ENCODE results near the gene MON1B.

The MON1B gene

DNA sequence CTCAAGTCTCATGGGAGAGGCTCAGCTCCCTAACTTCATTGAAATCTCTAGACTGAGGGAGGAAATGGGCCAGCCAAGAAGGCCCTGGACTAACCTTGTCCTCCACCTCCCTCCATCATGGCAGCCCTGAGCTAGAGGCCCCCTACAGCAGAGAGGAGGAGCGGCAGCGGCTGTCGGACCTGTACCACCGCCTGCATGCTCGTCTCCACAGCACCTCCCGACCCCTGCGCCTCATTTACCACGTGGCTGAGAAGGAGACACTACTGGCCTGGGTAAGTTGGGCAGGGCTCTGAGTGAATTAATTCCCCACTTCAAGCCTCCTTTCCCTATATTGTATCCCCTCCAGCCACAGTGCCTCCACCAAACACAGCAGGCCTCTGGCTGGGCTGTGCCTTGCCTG is 4.4 kb downstream of the MON1B start:
- no peak for DNase-seq

DNA sequence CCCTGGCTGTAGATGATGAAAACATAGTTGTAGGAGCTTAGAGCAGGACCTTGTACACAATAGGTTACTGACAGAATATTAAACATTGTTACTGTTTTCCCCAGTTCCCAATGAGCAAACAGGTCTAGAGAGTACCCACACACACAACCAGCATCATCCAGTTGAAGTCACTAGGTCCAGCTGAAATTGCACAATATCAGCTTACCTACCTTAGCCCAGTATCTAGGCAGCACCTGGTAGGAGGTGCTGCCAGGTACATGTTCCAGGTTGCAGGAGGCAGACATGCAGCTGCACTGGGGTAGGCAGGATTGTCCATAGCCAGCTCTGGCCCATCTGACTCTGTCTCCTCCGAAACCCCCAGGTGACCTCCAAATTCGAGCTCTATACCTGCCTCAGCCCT is 6.8 kb downstream of the MON1B start:
- DNase-seq, result no peak

DNA sequence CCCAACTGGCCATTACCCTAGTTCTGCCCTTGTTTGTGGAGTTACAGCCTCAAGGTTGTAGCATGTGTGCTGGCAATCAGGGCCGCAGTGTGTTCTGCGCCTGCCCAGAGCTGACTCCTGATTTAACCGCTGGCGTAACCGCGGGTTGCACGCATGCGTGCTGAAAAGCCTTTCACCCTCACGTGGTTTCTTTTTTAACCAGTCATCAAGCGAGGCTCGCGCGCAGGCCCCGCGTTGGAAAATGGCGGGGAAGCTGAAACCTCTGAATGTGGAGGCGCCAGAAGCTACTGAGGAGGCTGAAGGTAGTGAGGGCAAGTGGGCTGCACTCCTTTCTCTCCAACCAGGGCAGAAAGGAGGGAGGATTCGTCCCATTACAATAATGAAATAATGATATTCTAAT is 8.2 kb downstream of the MON1B start, which contains the start of gene SYCE1L:
TSS of gene SYCE1L (plus strand) at position 198 of the 400 bp plus-strand sequence. CDS start at position 242, 44 bp downstream.
- DNase-seq, result no peak

DNA sequence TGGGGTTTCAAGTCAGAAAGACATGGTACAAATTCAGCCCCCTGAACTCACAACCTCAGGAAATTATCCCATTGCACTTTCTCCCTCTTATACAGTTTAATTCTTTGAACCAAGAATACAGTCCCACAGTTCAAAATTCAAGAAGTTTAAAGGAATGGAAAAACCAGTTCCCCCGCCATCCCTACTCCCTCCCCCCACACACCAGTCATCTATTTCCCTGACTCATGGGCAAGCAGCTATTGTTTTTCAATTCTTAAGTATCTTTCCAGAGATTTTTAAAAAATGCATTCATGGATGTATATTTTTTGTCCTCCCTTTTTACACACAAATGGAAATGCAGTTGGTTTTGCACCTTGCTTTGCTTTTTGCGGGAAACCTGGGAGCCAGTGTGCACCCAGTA is 15.5 kb downstream of the MON1B start:
- no peak for DNase-seq

DNA sequence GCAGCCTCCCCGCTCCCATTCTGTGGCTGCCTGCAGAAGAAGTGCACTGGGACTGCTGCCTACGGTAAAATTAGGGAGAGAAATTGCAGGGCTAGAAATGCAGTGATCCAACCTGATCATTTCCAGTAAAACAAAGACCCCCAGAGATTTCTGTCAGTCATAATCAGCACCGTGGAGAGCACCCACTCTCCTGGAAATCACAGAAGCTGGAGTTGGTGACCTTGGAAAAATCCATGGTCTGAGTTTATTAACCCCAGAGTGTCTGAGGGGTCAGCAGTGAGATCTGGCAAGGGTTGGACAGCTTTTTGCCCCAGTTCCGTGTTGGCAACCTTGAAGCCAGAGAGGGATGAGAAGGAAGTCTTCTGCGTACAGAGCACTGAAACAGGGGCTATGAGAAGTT is 16.0 kb downstream of the MON1B start:
- no peak for DNase-seq

DNA sequence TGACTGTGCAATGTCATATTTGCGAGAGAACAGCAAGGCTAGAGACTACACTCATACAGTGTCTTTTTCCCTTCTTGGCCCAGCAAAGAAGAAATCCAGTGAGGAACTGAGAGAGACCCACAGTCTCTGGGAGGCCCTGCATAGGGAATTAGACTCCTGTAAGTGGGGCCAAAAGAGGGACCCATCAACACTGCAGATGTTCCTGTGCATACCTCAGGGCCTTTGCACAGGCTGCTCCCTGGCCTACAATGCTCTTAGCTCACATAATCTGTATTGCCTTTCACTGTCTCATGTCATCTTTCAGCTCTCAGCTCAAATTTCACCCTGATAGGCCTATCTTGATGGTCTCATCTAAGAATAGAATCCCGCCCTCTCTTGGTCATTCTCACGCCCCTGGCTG is 17.4 kb downstream of the MON1B start:
- no peak for DNase-seq

DNA sequence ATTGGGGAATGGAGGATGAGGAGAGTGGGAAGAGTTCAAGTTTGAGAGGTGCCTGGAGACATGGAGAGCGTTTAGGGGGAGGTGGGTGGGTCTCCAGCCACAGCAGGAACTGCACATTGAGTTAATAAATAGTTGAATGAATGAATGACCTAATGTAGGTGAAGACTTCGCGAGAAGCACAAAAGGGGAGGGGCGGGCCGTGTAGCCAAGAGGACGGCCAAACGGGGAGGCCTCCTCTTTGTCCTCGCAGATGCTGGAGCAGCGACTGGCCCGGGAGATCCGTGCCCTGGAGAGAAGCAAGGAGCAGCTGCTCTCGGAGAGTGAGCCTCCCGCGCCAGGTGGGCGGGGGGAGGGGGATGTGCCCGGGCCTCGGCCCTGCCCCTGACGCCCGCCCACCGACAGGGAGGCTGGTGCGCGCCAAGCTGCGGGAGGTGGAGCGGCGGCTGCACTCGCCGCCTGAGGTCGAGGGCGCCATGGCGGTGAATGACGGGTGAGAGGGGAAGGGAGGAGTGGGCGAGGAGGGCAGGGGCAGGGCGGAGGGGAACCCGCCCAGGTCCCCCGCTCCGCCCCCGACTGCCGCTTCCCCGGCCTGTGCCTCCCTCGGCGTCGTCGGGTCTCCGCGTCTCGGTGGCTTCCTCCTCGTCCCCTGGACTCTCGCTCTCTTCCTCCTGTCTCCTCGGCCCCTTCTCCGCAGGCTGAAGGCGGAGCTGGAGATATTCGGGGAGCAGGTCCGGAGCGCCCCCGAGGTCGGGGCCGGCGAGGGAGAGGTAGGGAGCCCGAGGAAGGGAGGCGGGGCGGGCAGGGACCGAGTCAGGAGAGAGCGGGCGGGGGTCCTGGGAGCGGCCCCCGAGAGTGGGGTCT is 21.1 kb downstream of the MON1B start:
- peak in 4 of 58 donors; percentile 10 to 39 (median 20) for DNase-seq

DNA sequence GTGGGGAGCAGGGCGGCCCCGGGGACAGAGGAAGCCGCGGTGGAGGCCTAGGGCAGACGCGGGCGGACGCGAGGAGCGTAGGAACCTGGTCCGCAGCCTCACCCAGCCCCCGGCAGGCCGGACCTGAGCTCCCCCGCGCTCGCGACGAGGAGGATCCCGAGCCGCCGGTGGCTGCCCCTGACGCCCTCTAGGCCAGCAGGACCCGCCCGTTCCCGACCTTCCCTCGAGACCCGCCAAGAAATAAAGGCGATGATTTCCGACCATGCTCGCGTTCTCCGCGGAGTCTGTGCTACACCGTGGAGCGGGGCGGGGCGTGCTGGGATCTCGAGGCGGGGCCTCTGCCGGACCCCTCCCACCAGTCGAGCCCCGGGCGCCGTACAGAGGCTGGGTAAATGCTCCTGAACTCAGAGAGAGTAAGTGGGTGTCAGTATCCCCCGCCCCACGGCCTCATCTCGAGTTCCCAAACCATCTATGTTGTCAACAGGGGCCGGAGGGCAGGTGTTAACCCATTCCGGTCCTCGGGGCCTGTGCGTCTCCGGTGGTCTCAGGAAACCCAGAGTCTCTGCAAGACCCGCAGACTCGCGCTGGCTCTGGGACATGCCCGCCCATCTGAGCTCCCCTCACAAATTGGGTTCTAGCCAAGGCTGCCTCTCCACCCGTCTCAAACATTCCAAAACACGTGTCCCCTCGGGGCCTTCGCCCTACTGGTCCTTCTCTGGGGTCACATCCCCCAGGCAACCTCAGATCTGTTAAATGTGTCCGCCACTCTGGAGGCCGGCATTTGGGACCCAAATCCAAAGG is 22.0 kb downstream of the MON1B start:
- peak in 15 of 58 donors; percentile 8 to 53 (median 24) for DNase-seq

DNA sequence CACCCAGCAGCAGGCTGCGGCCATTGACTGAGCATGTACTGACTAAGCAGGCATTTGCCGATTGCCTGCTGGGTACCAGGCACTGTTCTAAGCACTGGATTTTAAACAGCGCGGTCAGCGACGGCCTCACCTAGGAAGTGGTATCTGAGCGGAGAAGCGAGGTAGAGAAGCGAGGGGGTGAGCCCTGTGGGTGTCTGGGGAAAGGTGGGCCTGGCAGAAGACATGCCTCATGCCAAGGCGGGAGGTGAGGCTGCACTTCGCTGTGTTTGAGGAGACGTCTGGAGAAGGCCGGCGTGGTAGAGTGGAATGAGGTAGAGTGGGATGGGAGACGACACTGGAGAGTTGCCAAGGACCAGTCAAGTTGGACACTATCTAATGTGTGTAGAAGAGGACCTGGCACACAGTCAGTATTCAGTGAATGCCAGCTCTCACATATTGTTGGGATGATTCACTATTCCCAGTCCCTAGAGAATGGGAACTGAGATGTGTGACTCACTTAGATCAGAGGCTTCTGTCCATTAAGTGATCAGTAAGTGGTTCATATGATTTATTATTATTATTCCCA is 22.6 kb downstream of the MON1B start:
- DNase-seq, result peak in 9 of 58 donors; percentile 7 to 81 (median 18)

DNA sequence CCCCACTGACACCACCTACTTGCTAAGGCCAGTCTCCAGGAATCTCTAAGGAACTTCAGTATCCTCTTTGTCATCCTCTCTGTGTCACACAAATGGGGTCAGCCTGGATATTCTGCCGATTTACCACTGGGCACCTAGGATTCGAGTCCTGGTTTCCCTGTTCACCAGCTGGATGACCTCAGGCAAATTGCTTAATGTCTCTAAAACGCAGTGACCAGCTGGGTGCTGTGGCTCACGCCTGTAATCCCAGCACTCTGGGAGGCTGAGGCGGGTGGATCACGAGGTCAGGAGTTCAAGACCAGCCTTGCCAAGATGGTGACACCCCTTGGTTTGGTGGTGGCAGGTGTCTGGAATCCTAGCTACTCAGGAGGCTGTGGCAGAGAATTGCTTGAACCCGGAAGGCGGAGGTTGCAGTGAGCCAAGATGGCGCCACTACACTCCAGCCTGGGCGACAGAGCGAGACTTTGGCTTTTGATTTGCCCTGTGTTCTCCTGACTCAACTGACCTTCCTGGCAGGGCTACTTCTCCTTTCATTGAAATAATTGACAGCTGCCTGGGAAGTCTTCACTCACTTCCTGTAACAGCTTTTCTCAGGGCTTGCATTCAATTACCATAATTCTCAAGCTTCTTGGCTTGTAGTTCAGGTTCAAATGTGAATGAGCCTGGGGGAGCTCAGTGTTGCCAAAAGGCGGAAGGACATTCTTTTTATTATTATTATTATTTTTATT is 23.6 kb downstream of the MON1B start:
- no peak for DNase-seq

DNA sequence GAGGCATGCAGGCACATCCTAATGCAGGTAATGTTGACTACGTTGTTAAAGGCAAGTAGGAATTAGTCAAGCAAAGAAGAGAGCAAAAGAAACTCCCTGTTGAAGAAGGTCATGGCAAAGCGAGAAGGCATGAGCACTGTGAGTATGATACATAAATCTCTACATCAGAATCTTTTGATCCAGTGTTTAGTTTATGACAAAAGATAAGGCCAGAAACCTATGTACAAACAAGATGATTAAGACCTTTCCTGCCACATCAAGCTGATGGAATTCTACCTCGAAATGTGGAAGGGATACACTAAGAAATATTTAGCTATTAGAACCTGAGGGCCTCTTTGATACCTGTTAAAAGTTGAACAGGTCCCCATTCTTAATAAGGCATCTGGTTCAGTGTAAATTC is 28.4 kb downstream of the MON1B start:
- DNase-seq, result no peak

DNA sequence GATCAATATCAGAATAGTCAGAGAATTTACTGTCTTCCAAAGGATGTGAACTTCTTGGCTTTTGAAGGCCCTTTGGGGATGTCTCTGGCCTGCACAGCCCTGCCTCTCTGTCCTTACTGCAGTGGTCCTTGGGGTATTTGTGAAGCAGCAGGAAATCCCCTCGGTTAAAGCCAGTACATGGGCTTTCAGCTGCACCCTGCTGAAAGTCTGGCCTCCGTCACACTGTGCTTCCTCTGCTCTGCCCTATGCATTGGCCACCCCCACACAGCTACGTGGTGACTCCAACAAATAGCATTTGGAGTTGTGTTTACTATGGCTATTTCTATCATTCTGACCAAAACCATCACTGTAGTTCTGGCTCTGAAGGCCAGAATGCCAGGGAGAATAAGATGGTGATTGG is 29.4 kb downstream of the MON1B start:
- no peak for DNase-seq

DNA sequence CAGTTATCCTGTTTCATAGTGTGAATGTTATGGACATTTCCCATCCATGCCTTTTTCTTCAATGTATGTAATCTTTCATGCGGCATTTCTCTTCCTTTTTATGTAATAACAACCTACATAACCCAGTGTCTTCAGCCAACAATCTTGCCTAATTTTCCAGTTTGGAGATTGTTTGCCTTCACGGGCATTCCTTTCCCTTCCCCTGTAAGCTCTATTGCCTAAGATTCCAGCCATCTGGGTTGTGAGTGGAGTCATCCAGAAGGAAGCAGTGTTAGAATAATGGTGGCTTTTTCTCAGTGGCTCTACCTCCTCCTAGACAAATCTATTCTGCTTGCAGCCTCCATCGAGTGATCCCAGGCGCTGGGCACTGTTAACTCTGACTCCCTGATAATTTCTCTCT is 30.5 kb downstream of the MON1B start:
- no peak for DNase-seq

DNA sequence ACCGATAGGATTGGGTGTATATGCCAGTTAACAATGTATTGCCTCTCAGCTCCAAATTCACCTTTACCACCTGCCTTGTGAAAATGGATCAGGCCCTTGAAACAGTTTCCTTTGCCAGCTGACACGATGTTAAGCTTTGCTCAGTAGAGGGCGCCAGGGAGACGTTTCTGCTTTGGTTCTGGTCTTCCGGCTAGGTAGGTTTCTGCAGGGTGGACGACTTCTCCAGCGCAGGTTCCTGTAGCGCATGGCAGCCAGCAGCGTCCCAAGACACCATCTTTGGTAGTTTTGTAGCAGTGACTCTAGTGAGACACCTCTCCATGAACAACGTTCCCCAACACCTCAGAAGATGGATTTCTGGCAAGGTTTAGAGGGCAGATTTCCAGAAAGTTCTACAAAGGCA is 32.2 kb downstream of the MON1B start:
- no peak for DNase-seq

DNA sequence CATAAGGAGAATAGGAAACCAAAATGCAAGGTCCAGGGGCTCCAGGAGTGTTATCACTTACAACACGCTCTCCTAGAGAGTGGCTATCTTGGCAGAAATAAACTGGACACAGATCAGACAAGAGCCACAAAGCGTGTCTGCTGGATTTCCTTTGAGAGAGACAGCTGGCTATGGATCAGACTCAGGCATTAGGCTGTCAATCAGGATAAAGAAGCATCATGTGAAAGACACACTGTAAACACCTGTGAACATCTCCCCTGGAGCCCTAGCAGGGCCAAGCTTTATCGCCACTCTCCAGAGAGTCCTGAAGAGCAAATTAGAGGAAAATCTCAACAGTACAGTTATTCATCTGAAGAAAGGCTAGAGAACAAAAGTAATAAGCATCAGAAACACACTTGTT is 34.2 kb downstream of the MON1B start:
- DNase-seq, result no peak

DNA sequence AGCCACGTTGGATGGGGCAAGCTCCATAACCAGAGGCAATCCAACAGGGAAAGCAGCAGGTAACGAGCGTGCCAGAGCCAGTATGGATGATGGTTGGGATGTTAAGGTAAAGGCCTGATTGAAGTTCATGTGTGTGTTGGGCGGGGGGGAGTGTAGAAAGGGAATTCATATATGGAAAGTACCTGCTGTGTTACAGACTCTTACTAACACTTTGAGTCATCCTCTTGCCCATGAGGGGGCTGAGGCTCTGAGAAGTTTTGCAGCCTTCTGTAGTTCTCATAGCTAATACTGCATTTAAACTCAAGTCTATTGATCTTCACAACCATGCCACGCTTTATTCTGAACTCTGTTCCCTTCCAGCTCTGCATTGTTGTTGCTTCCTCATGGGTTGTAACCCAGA is 36.8 kb downstream of the MON1B start:
- DNase-seq, result no peak

DNA sequence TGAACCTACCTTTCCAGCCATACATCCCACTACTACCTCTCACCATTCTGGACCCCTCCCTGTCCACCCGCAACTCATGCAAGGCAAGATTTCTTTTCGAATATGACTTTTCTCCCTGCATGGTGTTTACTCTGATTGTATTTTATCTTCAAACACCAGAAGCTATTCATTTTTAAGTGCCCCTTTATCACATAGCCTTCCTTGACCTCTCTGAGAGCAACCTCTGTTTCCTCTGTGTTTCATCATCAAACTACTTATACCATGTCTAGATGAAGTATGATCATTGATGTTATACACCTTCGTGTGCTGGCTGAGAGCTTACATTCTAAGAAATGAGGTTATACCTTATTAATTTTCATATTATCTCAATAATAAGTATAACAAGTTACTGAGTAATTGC is 40.1 kb downstream of the MON1B start:
- no peak for DNase-seq

DNA sequence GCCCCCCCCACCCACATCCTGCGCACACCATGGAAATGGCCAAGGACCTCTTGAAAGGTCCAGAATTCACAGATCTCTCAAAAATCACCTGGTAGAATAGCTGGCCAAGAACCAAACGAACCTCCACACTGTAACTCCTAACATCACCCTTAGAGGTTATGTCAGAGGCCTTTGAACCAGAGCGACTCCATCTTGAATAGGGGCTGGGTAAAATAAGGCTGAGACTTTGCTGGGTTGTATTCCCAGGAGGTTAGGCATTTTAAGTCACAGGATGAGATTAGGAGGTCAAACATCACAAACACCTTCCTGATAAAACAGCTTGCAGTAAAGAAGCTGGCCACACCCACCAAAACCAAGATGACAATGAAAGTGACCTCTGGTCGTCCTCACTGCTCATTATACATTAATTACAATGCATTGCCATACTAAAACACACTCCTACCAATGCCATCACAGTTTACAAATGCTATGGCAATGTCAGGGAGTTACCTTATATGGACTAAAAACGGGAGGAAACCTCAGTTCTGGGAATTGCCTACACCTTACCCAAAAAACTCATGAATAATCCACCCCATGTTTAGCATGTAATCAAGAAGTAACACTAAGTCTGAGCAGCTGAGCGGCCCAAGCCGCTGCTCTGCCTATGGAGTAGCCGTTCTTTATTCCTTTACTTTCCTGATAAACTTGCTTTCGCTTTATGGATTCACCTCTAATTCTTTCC is 43.0 kb downstream of the MON1B start:
- no peak for DNase-seq

DNA sequence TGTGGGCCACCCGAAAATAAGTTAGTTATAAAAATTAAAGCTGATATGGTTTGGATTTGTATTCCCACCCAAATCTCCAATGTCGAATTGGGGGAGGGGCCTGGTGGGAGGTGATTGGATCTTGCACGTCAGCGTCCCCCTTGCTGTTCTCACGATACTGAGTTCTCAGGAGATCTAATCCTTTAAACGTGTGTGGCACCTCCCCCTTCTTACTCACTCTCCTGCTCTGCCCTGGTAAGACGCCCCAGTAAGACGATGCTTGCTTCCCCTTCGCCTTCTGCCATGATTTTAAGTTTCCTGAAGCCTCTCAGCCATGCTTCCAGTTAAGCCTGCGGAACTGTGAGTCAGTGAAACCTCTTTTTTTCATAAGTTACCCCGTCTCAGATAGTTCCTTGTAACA is 43.6 kb downstream of the MON1B start:
- DNase-seq, result no peak

DNA sequence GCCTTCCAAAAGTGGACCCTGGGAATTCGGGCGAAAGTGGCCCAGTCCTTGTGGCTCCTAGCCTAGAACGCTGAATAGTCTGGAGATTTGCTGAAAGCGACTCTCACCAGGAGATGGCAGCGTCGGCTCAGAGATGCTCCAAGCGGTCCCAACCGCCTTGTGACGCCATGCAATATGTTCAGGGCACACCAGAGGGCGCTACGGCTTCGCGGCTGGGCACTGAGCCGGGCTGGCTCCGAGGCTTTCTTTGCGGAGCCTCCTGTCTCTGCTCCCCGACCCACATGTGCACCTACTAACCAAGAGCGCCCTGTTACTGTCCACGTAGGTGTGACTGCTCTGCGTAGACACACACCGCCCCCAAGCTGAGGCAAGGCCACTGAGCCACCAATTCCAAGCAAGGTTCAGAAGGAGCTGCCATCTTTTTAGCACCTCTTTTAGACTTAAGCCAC is 45.1 kb downstream of the MON1B start:
- DNase-seq, result peak in 56 of 58 donors; percentile 46 to 95 (median 78)

DNA sequence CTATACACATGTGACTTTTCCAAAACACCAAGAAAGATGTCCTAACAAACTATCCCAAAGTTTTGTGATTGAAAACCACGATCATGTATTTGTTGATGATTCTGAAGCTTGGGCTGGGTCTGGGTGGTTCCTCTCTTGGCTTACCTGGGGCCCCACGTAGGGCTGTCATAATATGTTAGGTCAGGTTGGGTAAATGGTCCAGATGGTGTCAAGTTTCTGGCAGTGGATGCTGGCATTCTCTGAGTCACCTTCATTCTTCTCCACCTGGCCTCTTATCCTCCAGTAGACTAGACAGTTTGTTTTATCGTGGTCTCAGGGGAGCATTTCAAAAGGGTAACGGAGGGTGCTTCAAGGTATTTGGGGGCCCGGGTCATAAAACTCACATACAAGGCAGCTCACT is 47.6 kb downstream of the MON1B start:
- no peak for DNase-seq

Data from anterior cingulate cortex (tissue), 58 donors.